ENCODE measurements around the gene LRMDA.

Gene LRMDA

DNA sequence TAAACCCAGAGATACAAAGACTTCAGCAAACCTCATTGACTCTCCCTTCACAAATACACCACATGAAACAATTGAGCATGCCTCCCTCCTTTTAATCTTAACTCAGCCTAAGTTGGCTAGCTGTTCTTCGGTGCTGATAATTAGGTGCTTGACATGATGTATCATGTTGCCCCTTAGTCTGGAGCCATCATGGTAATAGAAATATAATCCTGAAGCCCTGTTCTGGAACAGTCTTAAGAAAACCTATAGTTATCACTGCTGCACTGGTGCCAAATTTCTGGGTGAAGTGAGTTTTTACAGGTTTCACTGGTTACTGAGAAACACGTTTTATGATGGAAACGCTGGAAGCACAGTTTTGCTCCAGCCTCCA, 306.1 kb downstream of the LRMDA start:
- Histone ChIP-seq H3K36me3 (no peaks in the 10 kb centered on the region), H3K9me3 (ENCODE audit: severe bottlenecking) (no peaks in the 10 kb centered on the region), H3K4me3 (ENCODE audit: low read depth, low read length) (no peak overlapping the region), H3K27ac (no peak overlapping the region), H3K27me3 (ENCODE audit: insufficient read depth, low read depth, severe bottlenecking) (no peaks in the 10 kb centered on the region)
- TF ChIP-seq, protein P1, sequence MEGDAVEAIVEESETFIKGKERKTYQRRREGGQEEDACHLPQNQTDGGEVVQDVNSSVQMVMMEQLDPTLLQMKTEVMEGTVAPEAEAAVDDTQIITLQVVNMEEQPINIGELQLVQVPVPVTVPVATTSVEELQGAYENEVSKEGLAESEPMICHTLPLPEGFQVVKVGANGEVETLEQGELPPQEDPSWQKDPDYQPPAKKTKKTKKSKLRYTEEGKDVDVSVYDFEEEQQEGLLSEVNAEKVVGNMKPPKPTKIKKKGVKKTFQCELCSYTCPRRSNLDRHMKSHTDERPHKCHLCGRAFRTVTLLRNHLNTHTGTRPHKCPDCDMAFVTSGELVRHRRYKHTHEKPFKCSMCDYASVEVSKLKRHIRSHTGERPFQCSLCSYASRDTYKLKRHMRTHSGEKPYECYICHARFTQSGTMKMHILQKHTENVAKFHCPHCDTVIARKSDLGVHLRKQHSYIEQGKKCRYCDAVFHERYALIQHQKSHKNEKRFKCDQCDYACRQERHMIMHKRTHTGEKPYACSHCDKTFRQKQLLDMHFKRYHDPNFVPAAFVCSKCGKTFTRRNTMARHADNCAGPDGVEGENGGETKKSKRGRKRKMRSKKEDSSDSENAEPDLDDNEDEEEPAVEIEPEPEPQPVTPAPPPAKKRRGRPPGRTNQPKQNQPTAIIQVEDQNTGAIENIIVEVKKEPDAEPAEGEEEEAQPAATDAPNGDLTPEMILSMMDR (IDR thresholded peaks at IDR 0.05; ENCODE audit: low read depth, low read length), result no peak
- DNase-seq, result no peak

GRCh38 chr10:75738924-75739323, 307.5 kb downstream of the LRMDA start:
- H3K4me3 ChIP-seq (ENCODE audit: low read depth, low read length), result no peak overlapping the region
- no peaks in the 10 kb centered on the region for H3K9me3 ChIP-seq (ENCODE audit: severe bottlenecking)
- no peak for DNase-seq
- no peak overlapping the region for H3K27ac ChIP-seq
- no peaks in the 10 kb centered on the region for H3K36me3 ChIP-seq
- TF ChIP-seq, protein P1 (IDR thresholded peaks at IDR 0.05; ENCODE audit: low read depth, low read length), result no peak
- no peaks in the 10 kb centered on the region for H3K27me3 ChIP-seq (ENCODE audit: insufficient read depth, low read depth, severe bottlenecking)

DNA sequence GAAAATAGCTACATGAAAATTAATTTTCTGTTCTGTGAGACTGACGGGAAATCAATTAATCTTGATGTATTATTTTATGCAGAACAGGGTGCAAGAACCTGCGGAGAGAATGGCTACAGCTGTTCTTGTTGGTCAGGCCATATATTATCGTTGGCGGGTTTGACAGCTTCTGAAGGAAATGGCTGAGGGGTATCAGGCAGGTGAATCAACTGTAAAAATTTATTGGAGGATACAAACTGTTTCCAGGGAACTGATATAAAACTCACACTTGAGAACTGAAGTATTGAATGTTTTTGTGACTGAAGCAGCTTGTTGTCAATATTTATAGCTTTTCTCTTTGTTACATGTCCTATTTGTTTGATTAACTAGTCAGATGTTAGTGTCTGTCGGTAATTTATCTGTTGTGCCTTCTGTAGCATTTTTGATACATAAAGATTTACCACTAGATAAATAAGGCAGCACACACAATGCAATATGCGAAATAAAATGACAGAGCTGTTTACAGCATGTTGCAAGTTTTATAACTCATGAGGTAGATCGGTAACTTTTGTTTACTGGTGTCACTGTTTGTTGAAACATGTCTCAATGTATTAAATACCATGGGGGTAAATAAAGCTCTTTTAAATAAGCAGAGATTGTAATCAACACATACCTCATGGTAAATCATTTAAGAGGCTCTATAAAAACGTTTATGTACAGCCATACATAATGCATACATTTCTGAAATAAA, 308.2 kb downstream of the LRMDA start:
- DNase-seq, result no peak
- no peaks in the 10 kb centered on the region for H3K27me3 ChIP-seq (ENCODE audit: insufficient read depth, low read depth, severe bottlenecking)
- no peaks in the 10 kb centered on the region for H3K9me3 ChIP-seq (ENCODE audit: severe bottlenecking)
- TF ChIP-seq, protein P1 (IDR thresholded peaks at IDR 0.05; ENCODE audit: low read depth, low read length), result no peak
- H3K36me3 ChIP-seq, result no peaks in the 10 kb centered on the region
- H3K4me3 ChIP-seq (ENCODE audit: low read depth, low read length), result no peak overlapping the region
- H3K27ac ChIP-seq, result no peak overlapping the region

DNA sequence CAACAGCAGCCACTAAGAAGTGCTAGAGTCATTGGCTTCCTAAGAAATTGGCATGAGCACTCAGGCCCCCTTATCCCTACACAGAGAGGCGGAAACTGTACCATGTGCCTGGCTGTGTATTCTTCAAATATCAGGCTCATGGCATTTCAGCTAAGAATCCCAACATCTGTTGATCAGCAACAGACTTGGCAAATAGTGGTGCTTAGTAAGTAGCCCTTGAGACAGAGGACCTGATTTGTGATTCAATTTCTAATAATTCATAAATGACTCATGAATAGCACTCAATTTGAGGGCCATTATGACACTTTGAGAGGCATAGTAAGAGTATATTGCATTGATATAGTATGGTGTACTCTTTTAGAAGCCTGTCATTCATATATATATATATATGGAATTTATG, 309.1 kb downstream of the LRMDA start:
- Histone ChIP-seq H3K36me3 (no peaks in the 10 kb centered on the region), H3K27ac (no peak overlapping the region)
- TF ChIP-seq, protein P1 (IDR thresholded peaks at IDR 0.05; ENCODE audit: low read depth, low read length), result no peak

GRCh38 chr10:75742355-75742754, 310.9 kb downstream of the LRMDA start:
- H3K27ac ChIP-seq, result no peak overlapping the region
- DNase-seq, result no peak
- no peak overlapping the region for H3K4me3 ChIP-seq (ENCODE audit: low read depth, low read length)
- H3K36me3 ChIP-seq, result no peaks in the 10 kb centered on the region
- H3K9me3 ChIP-seq (ENCODE audit: severe bottlenecking), result no peaks in the 10 kb centered on the region
- TF ChIP-seq, protein P1 (IDR thresholded peaks at IDR 0.05; ENCODE audit: low read depth, low read length), result no peak
- no peaks in the 10 kb centered on the region for H3K27me3 ChIP-seq (ENCODE audit: insufficient read depth, low read depth, severe bottlenecking)

More for the DNA sequence above, 309.1 kb downstream of the LRMDA start:
- Histone ChIP-seq H3K9me3 (ENCODE audit: severe bottlenecking) (no peaks in the 10 kb centered on the region), H3K27me3 (ENCODE audit: insufficient read depth, low read depth, severe bottlenecking) (no peaks in the 10 kb centered on the region), H3K4me3 (ENCODE audit: low read depth, low read length) (no peak overlapping the region)
- no peak for DNase-seq

DNA sequence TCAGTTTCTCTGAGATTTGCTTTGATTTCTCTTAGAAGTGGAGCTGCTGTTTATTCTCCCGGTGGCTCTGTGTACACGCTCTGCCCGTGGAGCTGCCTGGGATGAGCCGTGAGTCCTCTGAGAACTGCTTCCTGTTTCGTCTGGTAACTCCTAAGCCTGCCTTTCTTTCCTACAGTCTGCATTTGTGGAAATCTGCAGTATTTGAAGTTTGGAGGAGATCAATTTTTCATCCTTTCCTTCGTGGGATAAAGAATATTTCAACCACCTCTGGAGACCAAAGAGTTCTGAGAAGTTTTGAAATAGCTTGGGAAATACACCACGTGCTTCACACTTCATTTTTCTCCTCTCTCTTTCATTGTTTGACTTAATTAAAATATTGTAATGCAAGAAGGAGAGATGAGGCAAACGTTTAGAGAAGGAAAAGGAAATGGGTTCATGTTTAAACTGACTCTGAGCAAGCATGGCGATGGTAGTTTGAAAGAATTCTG, 311.9 kb downstream of the LRMDA start:
- Histone ChIP-seq H3K9me3 (ENCODE audit: severe bottlenecking) (no peaks in the 10 kb centered on the region), H3K4me3 (ENCODE audit: low read depth, low read length) (no peak overlapping the region), H3K27me3 (ENCODE audit: insufficient read depth, low read depth, severe bottlenecking) (no peaks in the 10 kb centered on the region), H3K36me3 (no peaks in the 10 kb centered on the region), H3K27ac (no peak overlapping the region)
- no peak for DNase-seq
- TF ChIP-seq, protein P1 (IDR thresholded peaks at IDR 0.05; ENCODE audit: low read depth, low read length), result no peak

Measured in WERI-Rb-1 (cell line).